HUES6 (cell line): ENCODE results near the gene SLCO2B1.

Experiments
- H3K27ac ChIP-seq: 2 replicates; pipeline ENCODE4 v1.7.0; 2013; ENCODE audit warnings: low read depth, mild to moderate bottlenecking, low read length, inconsistent platforms
- H3K27me3 ChIP-seq: 2 replicates; pipeline ENCODE4 v1.6.1; 2013; ENCODE audit warnings: low read length; ENCODE audit not compliant: control insufficient read depth, insufficient read depth
- H3K36me3 ChIP-seq: 2 replicates; pipeline ENCODE4 v1.6.1; 2013; ENCODE audit warnings: low read length; ENCODE audit not compliant: control insufficient read depth, insufficient read depth
- H3K4me1 ChIP-seq: 2 replicates; pipeline ENCODE4 v1.6.1; 2013; ENCODE audit warnings: low read length; ENCODE audit not compliant: control insufficient read depth, insufficient read depth
- H3K4me3 ChIP-seq: 2 replicates; pipeline ENCODE4 v1.5.1; 2013; ENCODE audit warnings: low read depth, low read length
- H3K9ac ChIP-seq: one replicate; pipeline ENCODE4 v1.6.1; 2013; ENCODE audit warnings: mild to moderate bottlenecking, low read length
- H3K9me3 ChIP-seq: 2 replicates; pipeline ENCODE4 v1.6.1; 2013; ENCODE audit warnings: low read depth, low read length; ENCODE audit not compliant: control insufficient read depth, insufficient read depth

SLCO2B1 gene

DNA sequence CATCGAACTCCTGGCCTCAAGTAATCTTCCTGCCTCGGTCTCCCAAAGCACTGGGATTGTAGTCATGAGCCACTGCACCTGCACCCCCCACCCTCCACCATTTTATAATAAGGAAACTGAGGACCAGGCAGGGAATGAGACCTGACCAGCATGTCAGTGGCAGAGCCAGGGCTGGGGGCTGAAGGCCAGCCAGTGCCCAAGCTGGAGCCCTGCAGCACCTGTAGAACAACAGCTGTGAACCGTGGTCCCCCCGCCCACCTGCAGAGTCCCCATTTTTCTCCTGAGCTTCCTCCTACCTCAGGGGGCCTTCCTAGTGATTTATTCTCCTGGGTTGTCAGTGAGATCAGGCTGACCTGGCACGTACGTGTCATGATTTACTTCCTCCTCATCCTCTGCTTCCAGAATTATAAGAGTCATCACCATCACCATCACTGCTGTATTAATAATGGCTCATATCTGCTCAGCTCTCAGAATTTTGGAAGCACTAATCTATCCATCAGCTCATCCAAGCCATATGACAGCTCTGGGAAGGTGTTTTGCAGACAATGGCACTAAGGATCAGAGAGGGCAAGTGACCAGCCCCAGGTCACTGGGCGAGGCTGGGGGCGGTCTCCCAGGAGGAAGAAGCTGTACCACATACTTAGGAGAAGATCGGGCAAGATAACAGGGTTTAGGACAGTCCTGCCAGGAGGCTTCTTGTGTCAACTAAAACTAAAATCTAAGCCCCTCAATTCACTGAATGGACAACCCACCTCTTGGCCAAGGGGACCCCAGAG, 5.5 kb upstream of the SLCO2B1 start:
- Histone ChIP-seq H3K4me3 (no peak overlapping the region), H3K27me3 (no peaks in the 10 kb centered on the region), H3K36me3 (no peaks in the 10 kb centered on the region), H3K9me3 (no peaks in the 10 kb centered on the region), H3K27ac (no peak overlapping the region), H3K4me1 (peaks cover 11% of the 10 kb centered on the region), H3K9ac (no peak overlapping the region)

DNA sequence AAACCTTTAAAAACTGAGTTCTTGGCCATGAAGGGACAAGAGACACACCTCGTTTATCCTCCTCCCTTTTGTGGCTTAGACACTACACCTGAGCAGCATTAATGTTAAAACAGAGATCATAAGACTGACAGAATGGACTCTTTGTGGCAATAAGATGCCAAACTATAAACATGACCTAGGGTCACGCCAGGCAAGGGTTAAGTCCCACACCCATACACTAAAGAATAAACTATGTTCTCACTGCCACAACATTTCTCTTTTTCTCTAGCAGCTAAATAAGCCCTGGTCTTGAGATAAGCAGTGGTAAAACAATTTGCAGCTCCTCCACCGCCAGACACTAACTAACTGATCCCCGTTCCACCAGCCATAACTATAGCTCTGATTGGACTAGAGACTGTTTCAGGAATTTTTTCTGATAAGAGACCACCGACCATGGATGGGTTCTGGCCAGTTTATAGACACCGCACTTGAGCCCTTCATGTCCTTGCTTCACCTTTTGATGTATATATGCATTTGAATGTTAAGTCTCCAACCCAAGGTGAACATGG, 4.9 kb upstream of the SLCO2B1 start:
- no peaks in the 10 kb centered on the region for H3K9me3 ChIP-seq
- no peaks in the 10 kb centered on the region for H3K27me3 ChIP-seq
- no peak overlapping the region for H3K9ac ChIP-seq
- H3K4me1 ChIP-seq, result peaks cover 11% of the 10 kb centered on the region
- H3K27ac ChIP-seq, result no peak overlapping the region
- no peak overlapping the region for H3K4me3 ChIP-seq
- H3K36me3 ChIP-seq, result no peaks in the 10 kb centered on the region

GRCh38 chr11:75146711-75147110, 4.2 kb upstream of the SLCO2B1 start:
- H3K9me3 ChIP-seq, result no peaks in the 10 kb centered on the region
- H3K9ac ChIP-seq, result no peak overlapping the region
- H3K4me1 ChIP-seq, result peaks cover 11% of the 10 kb centered on the region
- H3K27ac ChIP-seq, result no peak overlapping the region
- no peaks in the 10 kb centered on the region for H3K27me3 ChIP-seq
- no peaks in the 10 kb centered on the region for H3K36me3 ChIP-seq
- no peak overlapping the region for H3K4me3 ChIP-seq

- Histone ChIP-seq H3K27me3 (no peaks in the 10 kb centered on the region; the same call in 1 of the 2 replicates), H3K27ac (no peak overlapping the region), H3K4me1 (peaks cover 11% of the 10 kb centered on the region), H3K9me3 (no peaks in the 10 kb centered on the region), H3K9ac (no peak overlapping the region), H3K36me3 (no peaks in the 10 kb centered on the region), H3K4me3 (no peak overlapping the region)
Observed at GRCh38 chr11:75147191-75147874, 3.6 kb upstream of the SLCO2B1 start.

DNA sequence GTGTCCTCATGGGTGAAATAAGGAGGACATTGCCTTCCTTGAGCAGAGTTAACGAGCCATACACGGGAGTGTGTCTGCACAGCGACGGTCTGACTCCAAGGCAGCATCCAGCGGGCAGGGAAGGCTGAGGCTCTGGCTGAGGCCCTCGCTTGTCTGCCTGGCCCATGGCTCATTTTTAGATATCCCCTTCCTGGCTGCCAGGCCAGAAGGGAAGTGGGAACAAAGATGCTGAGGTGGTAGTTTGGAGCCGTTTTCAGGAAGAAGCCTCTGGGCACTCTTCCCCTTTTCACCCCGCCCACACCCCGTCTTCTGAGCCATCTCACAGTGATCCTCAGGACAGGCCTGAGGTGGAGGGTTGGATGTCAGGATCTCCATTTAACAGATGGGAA, 3.0 kb upstream of the SLCO2B1 start:
- Histone ChIP-seq H3K4me3 (no peak overlapping the region), H3K9me3 (no peaks in the 10 kb centered on the region), H3K27ac (no peak overlapping the region), H3K4me1 (peaks cover 9% of the 10 kb centered on the region), H3K9ac (no peak overlapping the region), H3K36me3 (no peaks in the 10 kb centered on the region), H3K27me3 (no peaks in the 10 kb centered on the region; the same call in 1 of the 2 replicates)

DNA sequence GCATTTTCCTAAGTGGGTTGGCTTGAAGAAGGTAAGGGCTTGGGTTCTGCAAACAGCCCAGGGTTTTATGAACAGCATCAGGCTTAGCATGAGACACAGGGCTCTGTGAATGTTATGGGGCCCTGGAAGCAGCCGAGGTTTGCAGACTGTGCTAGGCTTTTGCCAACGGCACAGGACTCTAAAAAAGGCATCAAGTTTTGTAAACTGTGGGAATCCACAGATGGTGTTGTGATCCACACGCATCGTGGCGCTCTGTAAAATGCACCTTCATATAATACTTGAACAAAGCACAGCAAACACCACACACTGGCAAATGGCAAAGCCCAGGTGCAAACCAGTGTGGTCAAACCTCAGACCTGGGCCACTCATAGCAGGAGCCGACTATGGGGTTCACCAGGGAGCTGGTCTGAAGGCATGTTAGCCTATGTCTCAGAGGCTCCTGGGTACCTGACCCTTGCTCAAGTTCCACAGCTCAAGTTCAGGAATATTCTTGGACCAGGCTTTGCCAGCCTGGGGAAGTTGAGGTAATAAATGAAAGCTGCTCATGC, 2.4 kb upstream of the SLCO2B1 start:
- Histone ChIP-seq H3K4me1 (peaks cover 3% of the 10 kb centered on the region; the same call in 1 of the 2 replicates), H3K9ac (no peak overlapping the region), H3K4me3 (no peak overlapping the region), H3K27ac (no peak overlapping the region), H3K27me3 (no peaks in the 10 kb centered on the region; the same call in 1 of the 2 replicates), H3K9me3 (no peaks in the 10 kb centered on the region), H3K36me3 (no peaks in the 10 kb centered on the region)

DNA sequence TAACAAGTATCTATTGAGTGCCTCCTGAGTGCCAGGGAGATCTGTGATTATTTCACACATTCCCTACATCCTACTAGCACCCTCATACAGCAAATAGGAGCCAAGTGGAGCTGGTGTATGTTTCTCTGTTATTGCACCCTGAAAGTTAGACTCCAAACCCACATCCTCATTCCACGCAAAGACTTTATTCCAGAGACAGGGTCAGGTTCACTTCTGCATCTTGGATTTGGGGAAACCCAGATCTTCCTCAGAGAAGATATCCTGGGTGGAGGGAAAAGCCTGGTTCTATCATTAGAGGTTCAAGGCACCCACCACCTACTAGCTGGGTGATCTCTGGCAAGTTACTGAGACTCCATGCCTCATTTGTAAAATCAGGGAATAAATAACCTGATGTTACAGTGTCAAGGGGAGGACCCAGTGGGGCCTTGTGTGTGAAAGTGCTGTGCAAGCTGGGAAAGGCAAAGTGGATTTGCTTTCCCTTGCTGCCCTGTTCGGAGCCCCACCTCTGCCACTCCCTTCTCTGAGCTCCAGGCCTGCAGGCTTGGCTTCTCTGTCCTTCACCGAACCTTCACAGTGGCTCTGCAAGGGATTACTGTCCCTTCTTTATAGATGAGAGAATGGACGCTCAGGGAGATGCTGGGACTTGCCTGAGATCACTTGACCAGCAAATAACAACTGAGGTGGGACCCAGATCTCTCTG, 991 bp upstream of the SLCO2B1 start:
- Histone ChIP-seq H3K36me3 (no peaks in the 10 kb centered on the region), H3K4me3 (no peak overlapping the region), H3K9ac (no peak overlapping the region), H3K27ac (no peak overlapping the region), H3K27me3 (no peaks in the 10 kb centered on the region; the same call in 1 of the 2 replicates), H3K9me3 (no peaks in the 10 kb centered on the region), H3K4me1 (no peaks in the 10 kb centered on the region)

DNA sequence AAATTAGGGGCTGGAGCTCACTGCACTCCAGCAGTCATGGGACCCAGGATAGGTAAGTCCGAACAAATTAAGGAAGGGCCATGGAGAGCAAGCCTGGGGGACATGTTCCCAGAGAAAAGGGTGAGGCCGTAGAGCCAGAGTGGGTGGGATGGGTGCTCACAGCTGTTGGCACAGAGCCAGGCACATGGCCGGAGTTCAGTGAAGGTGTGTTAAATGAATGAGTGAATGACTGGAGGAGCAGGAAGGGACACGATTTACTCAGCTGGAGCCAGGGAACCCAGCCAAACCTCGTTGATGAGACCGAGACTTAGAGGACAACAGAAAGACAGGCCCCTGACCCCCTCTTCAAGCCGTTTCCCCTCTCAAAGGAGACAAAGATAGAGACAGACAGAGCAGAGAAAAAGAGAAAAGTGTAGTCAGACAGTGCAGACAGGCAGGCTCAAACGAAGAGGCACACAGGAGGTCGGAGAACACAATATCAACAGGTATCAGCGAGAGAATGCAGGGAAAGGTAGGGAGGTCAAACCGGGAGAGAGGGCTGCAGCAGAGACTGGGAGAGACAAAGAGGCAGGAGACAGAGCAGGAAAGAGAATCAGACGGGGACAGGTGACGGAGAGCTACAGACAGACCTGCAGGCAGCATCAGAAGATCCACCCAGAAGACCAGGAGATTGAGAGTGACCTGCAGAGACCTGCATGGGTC, 590 bp downstream of the SLCO2B1 start:
- Histone ChIP-seq H3K27ac (no peak overlapping the region), H3K27me3 (no peaks in the 10 kb centered on the region; the same call in 1 of the 2 replicates), H3K4me1 (no peaks in the 10 kb centered on the region), H3K36me3 (no peaks in the 10 kb centered on the region), H3K9ac (no peak overlapping the region), H3K4me3 (no peak overlapping the region), H3K9me3 (no peaks in the 10 kb centered on the region)

DNA sequence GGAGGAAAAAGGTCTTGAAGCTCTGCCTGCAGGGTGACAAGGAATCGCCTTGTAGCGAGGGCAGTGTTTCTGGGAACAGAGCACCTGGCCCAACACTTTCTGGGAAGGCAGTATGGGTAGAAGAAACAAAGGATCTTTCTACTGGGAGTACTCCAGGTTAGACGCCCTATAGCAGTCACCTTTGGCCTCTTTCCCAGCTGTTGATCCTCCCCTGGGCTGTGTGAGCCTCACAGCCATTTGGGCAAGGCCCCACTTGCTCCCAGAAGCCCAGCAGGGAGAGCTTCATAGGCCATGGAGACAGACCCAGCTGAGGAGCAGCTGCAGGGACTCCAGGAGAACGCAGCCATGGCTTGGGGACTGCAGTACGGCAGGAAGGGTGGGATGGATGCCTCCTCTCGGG, 1.2 kb downstream of the SLCO2B1 start:
- no peak overlapping the region for H3K27ac ChIP-seq
- no peaks in the 10 kb centered on the region; the same call in 1 of the 2 replicates for H3K27me3 ChIP-seq
- H3K36me3 ChIP-seq, result no peaks in the 10 kb centered on the region
- H3K4me1 ChIP-seq, result no peaks in the 10 kb centered on the region
- H3K4me3 ChIP-seq, result no peak overlapping the region
- no peak overlapping the region for H3K9ac ChIP-seq
- no peaks in the 10 kb centered on the region for H3K9me3 ChIP-seq

DNA sequence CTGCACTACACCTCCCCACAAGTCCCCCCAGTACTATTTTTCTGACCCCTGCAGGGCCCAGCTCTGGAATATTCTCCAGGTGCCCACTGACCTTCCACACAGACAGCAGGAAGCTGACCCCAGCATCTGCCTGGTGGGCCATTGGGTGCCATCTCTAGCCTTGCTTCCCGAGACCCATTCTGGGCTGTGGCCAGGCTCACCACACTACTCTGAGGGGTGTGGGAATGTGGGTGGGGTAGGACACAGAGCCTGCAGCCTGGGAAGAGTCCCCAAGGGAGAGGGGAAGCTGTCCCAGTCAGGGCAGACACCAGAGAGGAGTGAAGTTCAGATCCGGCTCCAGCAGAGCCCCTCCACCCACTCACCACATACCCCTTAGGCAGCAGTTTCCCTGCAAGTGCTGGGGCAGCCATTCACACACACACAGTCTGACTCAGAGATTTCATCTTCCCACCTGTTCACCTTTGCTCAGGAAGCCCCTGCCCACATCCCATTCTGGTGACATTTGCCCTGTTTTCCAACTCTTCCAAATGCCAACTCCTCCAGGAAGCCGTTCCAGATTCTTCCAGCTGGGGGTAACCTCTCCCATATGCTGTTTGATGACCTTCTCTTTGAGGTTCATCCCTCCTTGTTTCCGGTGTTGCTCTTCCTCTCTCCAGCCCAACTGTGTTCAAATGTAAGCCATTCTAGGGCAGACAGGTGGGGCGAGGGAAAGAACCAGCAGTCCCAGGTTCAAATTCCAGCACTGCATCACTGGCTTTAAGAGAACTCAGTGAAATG, 1.9 kb downstream of the SLCO2B1 start:
- Histone ChIP-seq H3K27me3 (no peaks in the 10 kb centered on the region; the same call in 1 of the 2 replicates), H3K36me3 (no peaks in the 10 kb centered on the region), H3K9ac (no peak overlapping the region), H3K4me1 (no peaks in the 10 kb centered on the region), H3K9me3 (no peaks in the 10 kb centered on the region), H3K4me3 (no peak overlapping the region), H3K27ac (no peak overlapping the region)
